Hepatocyte (in vitro differentiated cells): ENCODE measurements around the gene KIF23.

Source experiments
- CTCF ChIP-seq: fragments of 200-600 bp; sonication (generic); IDR thresholded peaks from 2 replicates; pipeline ENCODE4 v1.5.1; 2016; ENCODE audit warnings: antibody characterized with exemption, mild to moderate bottlenecking; ENCODE audit not compliant: poor library complexity
- EZH2 ChIP-seq: fragments of 200-600 bp; sonication (generic); IDR thresholded peaks from 2 replicates; pipeline ENCODE4 v1.6.1; 2016; ENCODE audit warnings: antibody characterized with exemption, mild to moderate bottlenecking, borderline replicate concordance
- EZH2phosphoT487 ChIP-seq: fragments of 200-600 bp; sonication (generic); IDR thresholded peaks from one replicate; pipeline ENCODE4 v1.6.1; 2018; ENCODE audit warnings: antibody characterized with exemption, mild to moderate bottlenecking, low read depth, moderate library complexity; ENCODE audit not compliant: unreplicated experiment, severe bottlenecking

GRCh38 chr15:69439623-69440022 lies 25.5 kb downstream of the KIF23 start:
- TF ChIP-seq CTCF: no peak
- TF ChIP-seq EZH2: no peak
- no peak for TF ChIP-seq EZH2phosphoT487
